ENCODE data around the gene AK9.

The AK9 gene

GRCh38 chr6:109455437-109456110 lies 235.4 kb downstream of the AK9 start, which contains the start of gene MICAL1:
TSS of gene MICAL1 (minus strand) at chr6:109455772. CDS start at chr6:109454196, 1,576 bp downstream.
- peak; percentile 84 for DNase-seq

- DNase-seq: peak; percentile 74
These were observed 236.2 kb downstream of the AK9 start for GRCh38 chr6:109454496-109455436.

- no peak for DNase-seq
These were observed 237.2 kb downstream of the AK9 start for GRCh38 chr6:109453594-109454495.

- no peak for DNase-seq
These were observed 237.8 kb downstream of the AK9 start for GRCh38 chr6:109453156-109453555.

GRCh38 chr6:109452181-109452580 lies 238.8 kb downstream of the AK9 start:
- DNase-seq: no peak

GRCh38 chr6:109451376-109451775 lies 239.6 kb downstream of the AK9 start:
- DNase-seq: no peak

- DNase-seq: no peak
These were observed 240.2 kb downstream of the AK9 start for GRCh38 chr6:109450801-109451200.

- DNase-seq: peak; percentile 61
These were observed 241.0 kb downstream of the AK9 start for GRCh38 chr6:109449795-109450673.

GRCh38 chr6:109449064-109449794 lies 241.8 kb downstream of the AK9 start:
- DNase-seq: no peak

- no peak for DNase-seq
These were observed 242.4 kb downstream of the AK9 start for GRCh38 chr6:109448615-109449014.

GRCh38 chr6:109447878-109448555 lies 243.0 kb downstream of the AK9 start:
- no peak for DNase-seq

GRCh38 chr6:109447087-109447486 lies 243.9 kb downstream of the AK9 start:
- DNase-seq: no peak

GRCh38 chr6:109446541-109446940 lies 244.5 kb downstream of the AK9 start:
- no peak for DNase-seq

- no peak for DNase-seq
These were observed 244.9 kb downstream of the AK9 start for GRCh38 chr6:109446072-109446471.

GRCh38 chr6:109445382-109445781 lies 245.6 kb downstream of the AK9 start:
- DNase-seq: no peak

GRCh38 chr6:109443425-109443950 lies 247.5 kb downstream of the AK9 start:
- no peak for DNase-seq
